Ovary (tissue), 9 donors: ENCODE results near the gene RPP40. TPM values are rescaled to one million over a fixed set of nuclear protein-coding genes. Genes with fewer than 3 reads are reported as not detected.

ENCODE experiments used
- DNase-seq, 5 donors: peaks; one replicate each; pipeline ENCODE4 v3.0.0-alpha.2; 2019 to 2020
- H3K27ac ChIP-seq, 2 donors: fragments of 200-600 bp; one replicate each; pipeline versions ENCODE4 v1.5.1 to v1.8.0; 2019 to 2022
- H3K27me3 ChIP-seq: fragments of 200-600 bp; one replicate; pipeline ENCODE4 v1.8.0; 2022
- H3K36me3 ChIP-seq: fragments of 200-600 bp; sonication (generic); one replicate; pipeline ENCODE4 v1.5.1; 2019
- H3K4me1 ChIP-seq: one replicate; pipeline ENCODE4 v1.8.1; 2013; ENCODE audit warnings: mild to moderate bottlenecking, moderate library complexity; ENCODE audit not compliant: insufficient read depth
- H3K4me3 ChIP-seq: fragments of 200-600 bp; sonication (generic); one replicate; pipeline ENCODE4 v1.5.1; 2017
- H3K9me3 ChIP-seq, 2 donors: fragments of 200-600 bp in 1 of 2; sonication (generic) in 1 of 2; one replicate each; pipeline versions ENCODE4 v1.5.1 to v1.8.1; 2013 to 2019; ENCODE audit warnings: mild to moderate bottlenecking in 1 of 2, moderate library complexity in 1 of 2
- CTCF ChIP-seq, 3 donors: fragments of 450-650 bp in 2 of 3; fragments of 200-600 bp in 1 of 3; IDR thresholded peaks; one replicate each; pipeline versions ENCODE4 v1.5.1 to v1.8.0; 2016 to 2022; ENCODE audit warnings: antibody characterized with exemption in 3 of 3, mild to moderate bottlenecking in 1 of 3
- EP300 ChIP-seq: sonication (generic); formaldehyde crosslinking; IDR thresholded peaks from one replicate; pipeline ENCODE4 v1.6.1; 2017; ENCODE audit warnings: antibody characterized with exemption
- POLR2A ChIP-seq: fragments of 450-650 bp; IDR thresholded peaks from one replicate; pipeline ENCODE4 v1.6.1; 2017; ENCODE audit warnings: antibody characterized with exemption, mild to moderate bottlenecking, moderate library complexity
- WGBS, 3 donors: extraction: QIAGEN DNeasy Blood & Tissue Kit in 1 of 3; methylation state at CpG; one replicate each; pipeline versions ENCODE4 v1.1.5 to v1.1.7; 2013 to 2017; 5-methylcytosine and 5-hydroxymethylcytosine counted together
- intact Hi-C, 4 donors: fragments of 100-400 bp; cut with DNase I; formaldehyde crosslinking; loops; one replicate each; pipeline versions ENCODE4 v1.11.0 to v1.15.1; 2022 to 2023
- polyA plus RNA-seq, 2 donors: library from polyadenylated mRNA; stranded (reverse); fragments of 200-250 nt in 1 of 2; fragments of 350-450 nt in 1 of 2; fragmentation: Illumina TruSeq in 1 of 2; extraction: RNeasy Lipid Tissue Mini Kit (QIAGEN cat#74804) in 1 of 2; gene quantifications; one replicate each; pipeline ENCODE4 v1.2.3, GENCODE V29; 2013 to 2014
- total RNA-seq, 7 donors: library from RNA; depleted of rRNA in 2 of 7; stranded (reverse); fragments of >200 nt in 2 of 7; fragmentation: NEBNext Ultra II Directional in 3 of 7; extraction: Animal tissue kit (Norgen Biotek cat#: 25700) in 3 of 7; gene quantifications; one replicate each; pipeline versions ENCODE4 v1.1.0 to v1.2.4, GENCODE V29; 2016 to 2023
- donor health status: DM: no; HTN: no; CAD: no; lungs with moderate emphysema.
- donor health status: DM: no; HTN: no; CAD: no.
- donor health status: Bipolar disorder and iron deficiency.
- donor health status: DM: yes; HTN: yes; CAD: no.
- donor health status: DM: no; HTN: no; CAD: no.
- donor health status: DM: yes; HTN: yes; CAD: no.

RPP40 gene
- total and polyA plus RNA-seq, 9 donors, result 2.2 to 11.6 (median 6.0) TPM

GRCh38 chr6:4970739-4971395 lies 33.0 kb downstream of the RPP40 start:
- H3K4me1 ChIP-seq, result peaks cover 2% of the 10 kb centered on the region
- intact Hi-C loops, result no loop called here

DNA sequence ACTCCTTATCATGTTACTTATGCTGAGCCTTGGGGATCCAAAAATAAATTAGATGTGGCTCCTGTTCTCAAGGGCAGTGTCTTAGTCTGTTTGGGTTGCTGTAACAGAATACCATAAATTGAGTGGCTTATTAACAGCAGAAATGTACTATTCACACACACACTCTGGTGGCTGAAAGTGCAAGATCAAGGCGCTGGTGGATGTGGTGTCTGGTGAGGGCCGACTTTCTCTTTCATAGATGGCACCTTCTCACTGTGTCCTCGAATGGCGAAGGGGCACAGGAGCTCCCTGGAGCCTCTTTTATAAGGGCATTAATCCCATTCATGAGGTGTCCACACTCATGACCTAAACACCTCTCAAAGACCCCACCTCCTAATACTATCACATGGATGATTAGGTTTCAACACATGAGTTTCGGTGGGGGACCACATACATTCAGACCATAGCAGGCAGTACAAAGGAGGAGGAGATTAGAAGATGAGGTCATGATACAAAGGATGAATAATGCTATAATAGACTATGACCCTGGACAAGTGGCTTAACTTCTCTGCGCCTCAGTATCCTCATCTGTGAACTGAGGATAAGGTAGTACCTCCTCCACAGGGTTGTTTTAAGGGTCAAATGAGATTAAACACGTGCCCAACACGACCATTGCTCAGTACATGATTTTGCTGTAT lies 34.1 kb downstream of the RPP40 start:
- DNase-seq, result no peak

More at GRCh38 chr6:4970739-4971395, 33.0 kb downstream of the RPP40 start:
- DNase-seq, result no peak
- no peak overlapping the region for H3K4me3 ChIP-seq
- H3K36me3 ChIP-seq, result no peaks in the 10 kb centered on the region
- no peak overlapping the region for H3K27ac ChIP-seq
- no peaks in the 10 kb centered on the region for H3K27me3 ChIP-seq
- H3K9me3 ChIP-seq, result no peaks in the 10 kb centered on the region
- TF ChIP-seq CTCF (IDR thresholded peaks at IDR 0.05) (no peak), POLR2A (no peak), EP300 (no peak)
- WGBS, 3 donors, result 65 to 73% (median 67%) methylated on average over 9 of the region's 9 CpGs

DNA sequence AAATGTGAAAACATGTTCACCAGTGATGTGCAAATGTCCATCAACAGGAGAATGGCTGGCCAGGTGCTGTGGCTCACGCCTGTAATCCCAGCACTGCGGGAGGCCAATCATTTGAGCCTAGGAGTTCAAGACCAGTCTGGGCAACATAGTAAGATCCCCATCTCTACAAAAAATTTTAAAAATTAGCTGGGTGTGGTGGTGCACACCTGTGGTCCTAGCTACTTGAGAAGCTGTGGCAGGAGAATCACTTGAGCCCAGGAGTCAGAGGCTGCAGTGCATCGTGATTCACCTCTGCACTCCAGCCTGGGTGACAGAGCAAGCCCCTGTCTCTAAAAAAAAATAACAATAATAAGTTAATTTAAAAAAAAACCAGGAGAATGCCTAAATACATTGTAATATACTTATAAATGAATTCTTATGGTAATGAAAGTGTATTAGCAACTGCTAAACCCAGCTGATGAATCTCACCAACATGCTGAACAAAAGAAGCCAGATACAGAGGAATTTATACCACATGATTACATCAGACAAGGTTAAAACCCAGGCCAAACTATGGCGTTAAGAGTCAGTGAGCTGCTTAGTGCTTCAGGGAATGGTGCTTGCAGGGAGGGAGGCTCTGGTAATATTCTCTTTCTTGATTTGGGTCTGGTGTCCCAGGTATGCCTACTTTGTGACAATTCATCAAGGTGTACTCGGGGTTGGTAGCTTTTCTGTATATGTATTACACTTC lies 36.4 kb downstream of the RPP40 start:
- TF ChIP-seq CTCF (IDR thresholded peaks at IDR 0.05), result no peak
- TF ChIP-seq EP300, result no peak
- no peak for TF ChIP-seq POLR2A
- intact Hi-C loops, result no loop called here
- H3K9me3 ChIP-seq, result no peaks in the 10 kb centered on the region
- H3K4me1 ChIP-seq, result no peaks in the 10 kb centered on the region
- H3K36me3 ChIP-seq, result no peaks in the 10 kb centered on the region
- WGBS, 3 donors, result 81 to 86% (median 82%) methylated on average over 5 of the region's 5 CpGs
- DNase-seq, result no peak
- H3K4me3 ChIP-seq, result no peak overlapping the region
- H3K27me3 ChIP-seq, result no peaks in the 10 kb centered on the region
- H3K27ac ChIP-seq, result no peak overlapping the region

More for the DNA sequence above, 34.1 kb downstream of the RPP40 start:
- H3K27me3 ChIP-seq, result no peaks in the 10 kb centered on the region
- H3K36me3 ChIP-seq, result no peaks in the 10 kb centered on the region
- no peaks in the 10 kb centered on the region for H3K9me3 ChIP-seq
- H3K4me1 ChIP-seq, result peaks cover 2% of the 10 kb centered on the region
- H3K27ac ChIP-seq, result no peak overlapping the region
- 89 to 93% (median 91%) methylated on average over 8 of the region's 8 CpGs for WGBS, 3 donors
- H3K4me3 ChIP-seq, result no peak overlapping the region
- intact Hi-C loops, result no loop called here
- TF ChIP-seq CTCF (IDR thresholded peaks at IDR 0.05), result no peak
- no peak for TF ChIP-seq EP300
- TF ChIP-seq POLR2A, result no peak

DNA sequence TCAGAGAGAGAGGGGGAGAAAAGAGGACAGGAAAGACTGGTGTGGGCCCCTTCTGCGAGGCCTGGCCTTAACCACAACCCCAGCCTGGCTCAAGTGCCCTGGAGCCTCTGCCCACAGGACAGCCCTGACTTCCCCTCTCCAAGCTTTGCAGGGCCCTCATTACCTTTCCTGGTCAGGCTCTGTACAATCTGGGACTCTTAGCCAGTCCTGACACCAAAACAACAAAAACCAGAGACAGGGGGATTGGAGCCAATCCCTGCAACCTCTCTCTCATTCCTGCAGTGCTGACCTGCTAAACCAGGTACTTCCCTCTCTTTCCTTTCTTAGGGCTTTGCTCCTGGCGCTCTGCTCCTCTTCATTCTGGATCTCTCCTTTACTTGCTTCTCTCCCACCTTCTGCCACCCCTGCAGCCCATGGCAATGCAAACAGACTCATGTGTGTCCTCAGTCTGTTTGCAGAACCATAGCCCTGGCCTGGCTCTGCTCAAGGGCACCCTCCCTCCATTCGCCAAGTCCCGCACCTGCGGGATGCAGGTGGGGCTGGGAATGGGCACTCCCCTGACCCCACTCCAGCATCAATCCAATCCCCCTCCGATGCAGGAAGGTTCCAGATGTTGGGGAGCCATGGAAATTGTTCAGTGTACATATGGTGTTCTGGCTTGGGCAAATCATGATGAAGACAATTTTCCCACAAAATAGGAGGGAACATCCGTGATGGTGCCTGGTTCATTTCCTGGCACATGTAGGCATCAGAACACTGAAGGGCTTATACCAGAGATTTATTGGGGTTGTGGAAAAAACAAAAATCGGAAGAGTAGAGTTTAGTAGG lies 38.1 kb downstream of the RPP40 start:
- Histone ChIP-seq H3K27ac (no peak overlapping the region), H3K36me3 (no peaks in the 10 kb centered on the region), H3K9me3 (no peaks in the 10 kb centered on the region), H3K4me3 (no peak overlapping the region), H3K27me3 (no peaks in the 10 kb centered on the region), H3K4me1 (no peaks in the 10 kb centered on the region)
- no peak for TF ChIP-seq POLR2A
- no peak for TF ChIP-seq EP300
- TF ChIP-seq CTCF (IDR thresholded peaks at IDR 0.05), result no peak
- no peak for DNase-seq
- intact Hi-C loops, result no loop called here
- WGBS, 3 donors, result 84 to 87% (median 86%) methylated on average over 8 of the region's 8 CpGs
